ENCODE results near the gene PPARG.

PPARG gene

GRCh38 chr3:12343047-12343501, 54.2 kb downstream of the PPARG start:
- Histone ChIP-seq H3K4me3 (ENCODE audit: low read depth, low read length) (no peak overlapping the region), H3K9me3 (ENCODE audit: severe bottlenecking) (no peaks in the 10 kb centered on the region), H3K27ac (no peak overlapping the region), H3K27me3 (ENCODE audit: insufficient read depth, low read depth, severe bottlenecking) (no peaks in the 10 kb centered on the region), H3K36me3 (no peaks in the 10 kb centered on the region)
- TF ChIP-seq, protein P1, sequence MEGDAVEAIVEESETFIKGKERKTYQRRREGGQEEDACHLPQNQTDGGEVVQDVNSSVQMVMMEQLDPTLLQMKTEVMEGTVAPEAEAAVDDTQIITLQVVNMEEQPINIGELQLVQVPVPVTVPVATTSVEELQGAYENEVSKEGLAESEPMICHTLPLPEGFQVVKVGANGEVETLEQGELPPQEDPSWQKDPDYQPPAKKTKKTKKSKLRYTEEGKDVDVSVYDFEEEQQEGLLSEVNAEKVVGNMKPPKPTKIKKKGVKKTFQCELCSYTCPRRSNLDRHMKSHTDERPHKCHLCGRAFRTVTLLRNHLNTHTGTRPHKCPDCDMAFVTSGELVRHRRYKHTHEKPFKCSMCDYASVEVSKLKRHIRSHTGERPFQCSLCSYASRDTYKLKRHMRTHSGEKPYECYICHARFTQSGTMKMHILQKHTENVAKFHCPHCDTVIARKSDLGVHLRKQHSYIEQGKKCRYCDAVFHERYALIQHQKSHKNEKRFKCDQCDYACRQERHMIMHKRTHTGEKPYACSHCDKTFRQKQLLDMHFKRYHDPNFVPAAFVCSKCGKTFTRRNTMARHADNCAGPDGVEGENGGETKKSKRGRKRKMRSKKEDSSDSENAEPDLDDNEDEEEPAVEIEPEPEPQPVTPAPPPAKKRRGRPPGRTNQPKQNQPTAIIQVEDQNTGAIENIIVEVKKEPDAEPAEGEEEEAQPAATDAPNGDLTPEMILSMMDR (IDR thresholded peaks at IDR 0.05; ENCODE audit: low read depth, low read length), result no peak
- DNase-seq, result no peak

GRCh38 chr3:12345141-12345561, 56.3 kb downstream of the PPARG start:
- H3K27ac ChIP-seq, result no peak overlapping the region
- H3K4me3 ChIP-seq (ENCODE audit: low read depth, low read length), result no peak overlapping the region
- H3K27me3 ChIP-seq (ENCODE audit: insufficient read depth, low read depth, severe bottlenecking), result no peaks in the 10 kb centered on the region
- H3K36me3 ChIP-seq, result no peaks in the 10 kb centered on the region
- TF ChIP-seq, protein P1 (IDR thresholded peaks at IDR 0.05; ENCODE audit: low read depth, low read length), result no peak
- no peaks in the 10 kb centered on the region for H3K9me3 ChIP-seq (ENCODE audit: severe bottlenecking)
- no peak for DNase-seq

- no peaks in the 10 kb centered on the region for H3K9me3 ChIP-seq (ENCODE audit: severe bottlenecking)
- no peak overlapping the region for H3K27ac ChIP-seq
- no peaks in the 10 kb centered on the region for H3K27me3 ChIP-seq (ENCODE audit: insufficient read depth, low read depth, severe bottlenecking)
- DNase-seq, result no peak
- H3K36me3 ChIP-seq, result no peaks in the 10 kb centered on the region
- no peak overlapping the region for H3K4me3 ChIP-seq (ENCODE audit: low read depth, low read length)
- TF ChIP-seq, protein P1 (IDR thresholded peaks at IDR 0.05; ENCODE audit: low read depth, low read length), result no peak
Measured at GRCh38 chr3:12345584-12346494, 57.0 kb downstream of the PPARG start.

DNA sequence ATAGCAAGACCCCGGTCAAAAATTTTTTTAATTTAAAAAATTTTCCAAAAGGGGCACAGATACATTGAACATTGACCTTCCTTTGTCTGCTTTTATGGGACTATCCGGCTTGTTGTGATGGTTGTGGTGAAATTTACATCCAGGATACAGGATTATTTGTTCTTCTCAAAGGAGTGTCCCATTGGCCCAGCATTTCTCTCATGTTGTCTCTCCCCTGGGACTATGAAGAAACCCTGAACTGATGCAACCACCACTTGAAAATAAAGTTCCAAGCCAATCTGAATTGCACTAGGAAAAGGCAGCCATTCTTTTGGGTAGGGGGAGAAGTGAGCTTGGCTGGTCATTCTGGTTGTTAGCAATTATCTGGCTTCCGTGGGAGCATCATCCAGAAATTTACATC, 58.4 kb downstream of the PPARG start:
- no peak overlapping the region for H3K4me3 ChIP-seq (ENCODE audit: low read depth, low read length)
- H3K9me3 ChIP-seq (ENCODE audit: severe bottlenecking), result no peaks in the 10 kb centered on the region
- H3K27me3 ChIP-seq (ENCODE audit: insufficient read depth, low read depth, severe bottlenecking), result no peaks in the 10 kb centered on the region
- no peak overlapping the region for H3K27ac ChIP-seq
- no peaks in the 10 kb centered on the region for H3K36me3 ChIP-seq
- no peak for DNase-seq
- TF ChIP-seq, protein P1 (IDR thresholded peaks at IDR 0.05; ENCODE audit: low read depth, low read length), result no peak

GRCh38 chr3:12349895-12350811, 61.3 kb downstream of the PPARG start:
- DNase-seq, result no peak
- H3K4me3 ChIP-seq (ENCODE audit: low read depth, low read length), result no peak overlapping the region
- H3K27ac ChIP-seq, result no peak overlapping the region
- H3K27me3 ChIP-seq (ENCODE audit: insufficient read depth, low read depth, severe bottlenecking), result no peaks in the 10 kb centered on the region
- no peaks in the 10 kb centered on the region for H3K36me3 ChIP-seq
- TF ChIP-seq, protein P1 (IDR thresholded peaks at IDR 0.05; ENCODE audit: low read depth, low read length), result no peak
- no peaks in the 10 kb centered on the region for H3K9me3 ChIP-seq (ENCODE audit: severe bottlenecking)

Data from WERI-Rb-1 (cell line).